DLD1 (cell line): ENCODE measurements around the gene THSD7B.

Experiments used
- in situ Hi-C: cut with HindIII; loops from 2 replicates; pipeline ENCODE4 v1.10.0; 2017; ENCODE audit warnings: low sequenced_read_pairs

The THSD7B gene

DNA sequence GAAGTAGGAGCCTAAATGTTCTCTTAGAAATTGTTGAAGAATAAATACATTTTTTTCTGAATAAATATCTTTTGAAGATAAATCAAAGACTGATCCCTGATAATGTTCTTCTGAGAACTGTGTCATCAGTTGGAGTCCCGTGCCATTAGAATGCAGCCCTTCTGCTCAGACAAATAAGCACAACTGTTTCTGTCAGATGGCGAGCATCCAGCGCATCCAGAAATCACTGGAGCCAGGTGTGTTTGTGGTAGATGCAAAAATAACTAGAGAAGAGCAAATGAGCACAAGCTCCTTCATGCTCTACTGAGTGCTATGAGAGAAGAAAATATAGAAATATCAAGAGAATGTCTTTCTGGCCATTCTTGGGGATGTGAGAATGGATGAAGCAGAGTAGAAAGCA, 573.7 kb downstream of the THSD7B start:
- in situ Hi-C loops: no loop called here

DNA sequence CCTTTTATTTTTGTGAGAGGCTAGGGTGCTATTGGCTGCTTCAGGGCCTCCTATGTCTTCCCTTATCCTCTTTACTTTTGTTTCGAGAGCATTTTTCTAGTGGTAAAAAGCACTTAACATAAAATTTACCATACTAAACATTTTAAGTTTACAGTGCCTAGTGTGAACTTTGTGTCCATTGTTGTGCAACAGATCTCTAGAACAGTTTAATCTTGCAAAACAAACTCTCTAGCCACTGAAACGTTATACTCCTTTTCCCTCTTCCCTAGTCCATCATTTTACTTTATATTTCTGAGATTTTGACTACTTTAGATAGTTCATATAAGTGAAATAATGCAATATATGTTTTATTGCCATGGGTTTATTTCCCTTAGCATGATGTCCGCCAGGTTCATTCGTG, 580.6 kb downstream of the THSD7B start:
- in situ Hi-C loops: no loop called here

GRCh38 chr2:137348301-137348700, 583.0 kb downstream of the THSD7B start:
- in situ Hi-C loops: no loop called here

DNA sequence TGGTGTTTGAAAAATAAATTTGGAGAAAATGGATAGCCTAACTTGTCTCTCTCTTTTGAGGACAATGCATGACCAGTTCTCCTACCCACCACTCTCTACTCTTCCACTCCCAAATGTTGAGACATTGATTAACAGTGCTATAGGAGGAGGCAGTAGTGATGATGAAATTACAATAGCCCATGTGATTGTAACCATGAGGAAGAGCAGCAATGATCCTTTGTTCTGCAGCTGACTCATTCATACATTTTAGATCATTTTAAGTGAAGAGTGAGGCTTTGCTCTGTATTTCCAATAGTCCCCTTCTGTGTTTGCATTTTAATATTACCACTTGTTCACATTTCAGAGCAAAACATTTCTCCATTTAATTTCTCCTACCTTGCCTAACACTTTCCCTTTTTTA, 592.3 kb downstream of the THSD7B start:
- in situ Hi-C loops: no loop called here

DNA sequence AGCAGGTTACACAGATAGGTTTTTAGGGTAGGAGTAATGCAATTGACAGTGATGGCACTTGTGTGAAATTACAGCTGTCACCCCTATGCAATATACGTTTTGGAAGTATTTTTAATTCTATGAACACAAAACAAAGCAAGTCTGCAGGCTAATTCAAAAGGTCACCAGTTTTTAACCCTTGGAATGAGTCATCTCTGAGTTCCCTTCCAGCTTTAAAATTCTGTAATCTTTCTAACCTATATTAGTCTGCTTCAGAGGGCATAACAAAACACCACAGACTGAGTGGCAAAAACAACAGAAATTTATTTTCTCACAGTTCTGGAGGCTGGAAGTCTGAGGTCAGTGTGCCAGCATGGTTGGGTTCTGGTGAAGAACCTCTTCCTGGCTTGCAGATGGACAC, 602.0 kb downstream of the THSD7B start:
- in situ Hi-C loops: no loop called here

DNA sequence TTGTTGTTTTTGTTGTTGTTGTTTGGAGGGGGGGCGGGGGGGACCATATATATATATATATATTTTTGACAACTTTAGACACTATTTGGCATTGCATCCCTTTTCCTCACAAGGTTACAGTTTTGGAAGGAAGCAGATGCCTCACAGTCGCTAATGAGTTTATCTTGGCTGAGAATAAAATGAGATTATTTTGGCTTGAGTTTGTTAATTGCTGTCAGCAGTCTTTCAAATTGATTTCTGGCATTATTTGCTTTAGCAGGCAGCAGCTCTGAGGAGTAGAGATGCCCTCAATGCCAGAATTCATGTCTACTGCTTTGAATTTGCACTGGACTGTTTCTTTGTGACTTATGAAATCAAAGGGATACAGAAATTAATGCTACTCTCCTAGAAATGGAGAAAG, 603.8 kb downstream of the THSD7B start:
- in situ Hi-C loops: no loop called here

GRCh38 chr2:137379186-137379585, 613.8 kb downstream of the THSD7B start:
- in situ Hi-C loops: no loop called here

GRCh38 chr2:137380610-137381009, 615.3 kb downstream of the THSD7B start:
- in situ Hi-C loops: no loop called here

GRCh38 chr2:137381731-137382130, 616.4 kb downstream of the THSD7B start:
- in situ Hi-C loops: no loop called here

- in situ Hi-C loops: no loop called here
These were observed 618.0 kb downstream of the THSD7B start for GRCh38 chr2:137383391-137383790.

DNA sequence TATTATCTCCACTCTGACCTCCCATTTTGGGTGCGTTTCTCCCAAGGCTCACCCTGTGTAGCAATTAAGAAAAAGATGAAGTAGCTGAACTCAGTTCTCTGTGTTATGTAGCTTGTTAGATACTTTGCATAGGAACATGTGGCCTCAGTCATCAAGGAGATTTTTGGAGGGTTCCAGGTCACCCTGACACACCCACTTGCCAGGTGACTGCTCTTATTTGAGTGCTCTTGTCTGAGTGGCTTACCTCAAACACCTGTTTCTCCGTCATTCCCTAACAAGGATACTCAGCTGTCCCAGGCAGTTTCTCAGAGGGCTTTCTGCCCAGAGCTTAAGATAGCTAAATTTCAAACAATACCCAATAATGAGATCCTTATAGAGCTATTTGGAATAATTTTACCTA, 621.7 kb downstream of the THSD7B start:
- in situ Hi-C loops: no loop called here

- in situ Hi-C loops: no loop called here
These were observed 640.2 kb downstream of the THSD7B start for GRCh38 chr2:137405496-137405895.

- in situ Hi-C loops: no loop called here
These were observed 646.2 kb downstream of the THSD7B start for GRCh38 chr2:137411585-137411984.

DNA sequence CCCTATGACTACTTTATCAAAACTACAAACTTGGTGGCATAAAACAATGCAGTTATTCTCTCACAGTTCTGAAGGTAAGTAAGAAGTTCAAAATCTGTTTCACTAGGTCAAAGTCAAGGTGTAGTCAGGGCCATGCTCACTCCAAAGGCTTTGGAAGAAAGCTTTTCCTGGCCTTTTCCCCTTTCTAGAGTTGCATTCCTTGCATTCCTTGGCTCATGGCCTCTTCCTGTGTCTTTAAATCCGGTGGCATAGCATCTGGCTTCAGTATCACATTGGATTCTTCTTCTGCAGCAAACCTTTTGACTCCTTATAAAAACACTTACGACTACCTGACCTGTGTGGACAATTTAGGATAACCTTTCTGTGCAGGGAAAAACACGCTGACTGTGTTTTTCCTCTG, 655.4 kb downstream of the THSD7B start:
- in situ Hi-C loops: no loop called here

- in situ Hi-C loops: no loop called here
These were observed 669.8 kb downstream of the THSD7B start for GRCh38 chr2:137435162-137435561.

GRCh38 chr2:137437386-137437785, 672.0 kb downstream of the THSD7B start:
- in situ Hi-C loops: no loop called here

DNA sequence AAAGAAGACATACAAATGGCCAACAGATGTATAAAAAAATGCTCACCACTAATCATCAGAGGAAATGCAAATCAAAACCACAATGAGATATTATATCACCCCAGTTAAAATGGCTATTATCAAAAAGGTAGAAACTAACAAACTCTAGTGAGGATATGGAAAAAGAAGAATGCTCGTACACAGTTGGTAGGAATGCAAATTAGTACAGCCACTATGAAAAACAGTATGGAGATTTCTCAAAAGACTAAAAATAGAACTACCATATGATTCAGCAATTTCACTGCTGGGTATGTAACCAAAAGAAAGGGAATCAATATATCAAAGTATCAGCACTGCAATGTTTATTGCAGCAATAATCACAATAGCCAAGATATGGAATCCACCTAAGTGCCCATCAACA, 679.6 kb downstream of the THSD7B start:
- in situ Hi-C loops: no loop called here

- in situ Hi-C loops: no loop called here
These were observed 684.1 kb downstream of the THSD7B start for GRCh38 chr2:137449454-137449853.

DNA sequence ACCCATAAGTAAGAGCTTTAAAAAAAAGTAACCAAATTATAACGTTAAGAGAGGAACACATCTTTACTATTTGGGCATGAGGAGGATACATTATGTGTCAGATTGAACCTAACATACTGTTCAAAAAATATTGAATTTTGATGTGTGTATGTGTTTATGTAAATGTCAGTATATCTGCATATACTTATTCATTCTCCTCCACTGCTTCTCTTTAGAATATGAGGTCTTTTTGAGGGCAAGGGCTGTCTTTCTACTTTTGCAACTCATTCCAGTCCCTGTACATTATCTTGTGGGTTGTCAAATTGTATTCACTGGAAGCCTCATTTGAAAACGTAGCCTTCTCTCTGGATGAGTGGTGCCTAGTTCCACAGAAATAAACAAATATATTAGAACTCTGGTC, 689.5 kb downstream of the THSD7B start:
- in situ Hi-C loops: no loop called here

GRCh38 chr2:137467246-137467862, 702.0 kb downstream of the THSD7B start:
- in situ Hi-C loops: loop anchor here (10.0 kb wide), 1 partner anchor 367 kb away; no protein-coding TSS in a partner anchor

- in situ Hi-C loops: no loop called here
These were observed 727.9 kb downstream of the THSD7B start for GRCh38 chr2:137493261-137493660.

DNA sequence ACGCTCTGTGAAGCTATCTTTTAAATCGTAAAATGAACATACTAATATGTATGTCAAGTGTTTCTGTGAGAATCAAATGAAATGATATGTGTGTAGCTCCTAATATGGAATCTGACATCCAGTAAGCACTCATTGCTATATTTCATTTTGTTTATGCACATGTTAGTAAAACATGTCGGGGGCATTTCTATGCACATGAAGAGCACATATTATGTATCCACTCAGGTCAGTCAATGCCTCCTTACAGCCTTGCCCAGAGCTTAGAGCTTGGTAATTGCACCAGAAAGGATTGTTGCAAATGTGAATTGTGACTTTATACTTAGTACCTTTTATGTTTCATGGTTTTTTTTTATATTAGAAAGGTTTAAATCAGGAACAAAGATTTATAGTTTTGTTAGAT, 735.3 kb downstream of the THSD7B start:
- in situ Hi-C loops: no loop called here

- in situ Hi-C loops: no loop called here
These were observed 741.9 kb downstream of the THSD7B start for GRCh38 chr2:137507237-137507636.
